ENCODE measurements around the gene PRR36.

PRR36 gene

DNA sequence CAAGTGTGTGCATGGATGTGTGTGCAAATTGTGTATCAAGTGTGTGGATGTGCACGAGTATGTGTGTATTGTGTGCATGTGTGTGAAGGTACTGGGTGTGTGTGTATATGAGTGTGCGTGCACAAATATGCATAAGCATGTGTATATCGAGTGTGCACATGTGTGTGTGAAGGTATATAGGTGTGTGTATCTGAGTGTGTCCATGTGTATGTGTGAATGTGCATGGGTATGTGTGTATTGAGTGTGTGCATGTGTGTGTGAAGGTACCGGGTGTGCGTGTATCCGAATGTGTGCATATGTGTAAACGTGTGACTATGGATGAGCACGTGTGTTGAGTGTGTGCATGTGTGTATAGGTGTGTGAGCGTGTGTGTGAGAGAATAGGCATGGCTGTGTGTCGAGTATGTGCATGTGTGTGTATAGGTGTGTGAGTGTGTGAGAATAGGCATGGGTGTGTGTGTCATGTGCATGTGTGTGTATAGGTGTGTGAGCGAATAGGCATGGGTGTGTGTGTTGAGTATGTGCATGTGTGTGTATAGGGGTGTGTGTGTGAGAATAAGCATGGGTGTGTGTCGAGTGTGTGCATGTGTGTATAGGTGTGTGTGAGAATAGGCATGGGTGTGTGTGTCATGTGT, 31.4 kb downstream of the PRR36 start:
- DNase-seq = no peak

DNA sequence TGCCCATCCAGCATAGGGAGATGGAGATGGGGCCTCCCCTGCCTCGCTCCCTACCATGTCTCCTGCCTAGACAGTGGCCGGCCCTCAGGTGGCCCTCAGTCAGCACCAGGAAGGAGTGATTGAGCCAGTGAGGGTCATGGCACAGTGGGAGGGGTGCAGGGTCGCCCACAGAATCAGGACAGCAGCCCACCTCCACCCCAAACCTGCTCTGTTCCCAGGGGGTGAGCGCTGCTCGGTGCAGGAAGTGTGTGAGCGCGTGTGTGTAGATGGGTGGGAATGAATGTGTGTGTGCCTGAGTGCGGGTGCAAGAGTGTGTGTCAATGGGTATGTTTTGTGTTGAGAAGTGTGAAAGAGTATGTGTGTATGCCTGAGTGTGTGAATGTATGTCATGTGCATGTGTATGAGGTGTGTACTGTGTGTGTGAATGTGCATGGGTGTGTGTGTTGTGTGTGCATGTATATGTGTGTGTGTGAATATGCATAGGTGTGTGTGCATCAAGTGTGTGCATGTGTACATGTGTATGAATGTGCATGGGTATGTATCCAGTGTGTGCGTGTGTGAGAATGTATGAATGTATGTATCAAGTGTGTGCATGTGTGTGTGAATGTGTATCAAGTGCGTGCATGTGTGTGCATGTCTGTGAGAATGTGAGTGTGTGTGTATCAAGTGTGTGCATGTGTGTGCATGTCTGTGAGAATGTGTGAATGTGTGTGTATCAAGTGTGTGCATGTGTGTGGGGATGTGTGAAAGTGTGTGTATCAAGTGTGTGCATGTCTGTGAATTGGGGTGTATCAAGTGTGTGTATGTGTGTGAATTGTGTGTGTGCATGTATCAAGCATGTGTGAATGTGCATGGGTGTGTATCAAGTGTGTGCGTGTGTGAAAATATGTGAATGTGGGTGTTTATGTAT, 32.2 kb downstream of the PRR36 start:
- DNase-seq = no peak

DNA sequence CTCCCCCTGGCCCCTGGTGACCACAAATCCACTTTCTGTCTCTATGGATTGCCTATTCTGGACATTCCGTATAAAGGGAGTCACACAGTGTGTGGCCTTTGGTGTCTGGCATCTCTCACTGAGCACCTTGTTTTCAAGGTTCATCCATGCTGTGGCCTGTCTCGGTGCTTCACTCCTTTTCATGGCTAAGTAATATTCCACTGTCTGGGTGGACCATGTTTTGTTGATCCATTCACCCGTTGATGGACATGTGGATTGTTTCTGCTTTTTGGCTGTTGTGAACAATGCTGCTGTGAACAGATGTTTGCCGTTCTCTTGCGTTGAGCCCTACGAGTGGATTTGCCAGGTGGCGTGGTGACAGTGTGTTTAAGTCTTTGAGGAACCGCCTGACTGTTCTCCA, 33.6 kb downstream of the PRR36 start:
- DNase-seq = no peak

DNA sequence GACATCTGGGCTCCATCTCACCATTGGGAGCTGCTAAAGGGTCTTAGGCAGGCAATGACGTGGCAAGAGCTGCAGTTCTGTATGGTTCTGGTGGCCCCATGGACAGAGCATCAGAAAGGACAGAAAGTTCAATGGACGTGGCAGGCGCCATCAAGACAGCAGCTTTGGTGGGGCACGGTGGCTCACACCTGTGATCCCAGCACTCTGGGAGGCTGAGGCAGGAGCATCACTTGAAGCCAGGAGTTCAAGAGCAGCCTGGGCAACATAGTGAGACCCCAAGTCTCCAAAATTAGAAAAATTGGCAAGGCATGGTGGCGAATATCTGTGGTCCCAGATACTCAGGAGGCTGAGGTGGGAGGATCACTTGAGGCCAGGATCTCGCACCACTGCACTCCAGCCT, 34.7 kb downstream of the PRR36 start:
- DNase-seq = no peak

DNA sequence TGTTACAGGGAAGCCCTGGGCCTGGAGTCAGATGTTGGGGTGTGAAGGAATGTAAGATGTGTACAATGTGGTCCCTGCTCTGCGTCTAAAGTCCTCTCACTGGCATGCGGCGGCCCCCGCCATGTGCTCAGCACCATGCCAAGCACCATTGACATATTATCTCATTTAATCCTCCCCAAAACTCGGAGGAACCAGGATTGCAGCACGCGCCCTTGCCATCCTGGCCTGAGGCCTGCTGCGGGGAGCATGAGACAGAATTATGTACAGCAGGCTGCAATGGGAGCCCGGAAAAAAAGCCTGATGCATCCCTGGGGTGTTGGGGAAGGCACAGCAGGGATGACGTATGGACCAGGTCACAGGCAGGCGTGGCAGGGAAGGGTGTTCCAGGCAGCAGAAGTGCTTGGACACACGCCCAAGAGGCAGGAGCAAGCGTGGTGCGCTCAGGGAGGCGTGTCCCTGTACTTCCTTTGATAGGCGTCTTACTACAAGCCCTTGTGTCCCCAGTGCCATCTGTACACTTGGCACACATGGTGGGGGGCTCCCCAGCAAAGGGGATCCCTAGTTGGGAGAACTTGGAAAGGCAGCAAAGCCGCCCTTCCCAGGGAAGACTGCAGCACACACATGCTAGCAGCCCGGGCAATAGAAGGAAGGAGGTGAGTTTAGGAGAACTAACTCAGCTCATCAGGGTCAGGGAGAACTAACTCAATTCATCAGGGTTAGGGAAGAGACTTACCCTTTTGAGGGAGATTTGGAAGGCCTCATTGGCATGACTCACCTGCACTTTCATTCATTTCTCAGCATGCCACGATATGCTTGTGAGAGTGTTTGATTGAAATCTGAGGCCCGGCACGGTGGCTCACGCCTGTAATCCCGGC, 40.7 kb downstream of the PRR36 start:
- DNase-seq = no peak

DNA sequence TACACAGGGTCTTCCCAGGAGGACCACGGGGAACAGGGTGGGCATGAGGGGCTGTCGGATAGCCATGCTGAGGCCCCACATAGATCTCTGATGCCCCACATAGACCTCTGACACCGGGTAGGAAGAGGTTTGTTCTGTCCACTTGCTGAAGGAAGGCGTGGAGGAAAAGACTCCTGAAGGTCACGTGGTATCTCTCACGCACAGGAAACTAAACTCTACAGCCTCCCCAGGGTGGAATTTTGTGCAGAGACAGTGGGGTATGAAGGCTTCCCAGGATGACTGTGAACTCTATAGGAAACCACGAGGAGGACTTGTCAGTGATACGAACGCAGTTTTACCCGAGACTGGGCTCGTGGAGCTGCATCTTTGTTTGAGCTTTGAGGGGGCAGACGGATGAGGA, 41.4 kb downstream of the PRR36 start:
- no peak for DNase-seq

DNA sequence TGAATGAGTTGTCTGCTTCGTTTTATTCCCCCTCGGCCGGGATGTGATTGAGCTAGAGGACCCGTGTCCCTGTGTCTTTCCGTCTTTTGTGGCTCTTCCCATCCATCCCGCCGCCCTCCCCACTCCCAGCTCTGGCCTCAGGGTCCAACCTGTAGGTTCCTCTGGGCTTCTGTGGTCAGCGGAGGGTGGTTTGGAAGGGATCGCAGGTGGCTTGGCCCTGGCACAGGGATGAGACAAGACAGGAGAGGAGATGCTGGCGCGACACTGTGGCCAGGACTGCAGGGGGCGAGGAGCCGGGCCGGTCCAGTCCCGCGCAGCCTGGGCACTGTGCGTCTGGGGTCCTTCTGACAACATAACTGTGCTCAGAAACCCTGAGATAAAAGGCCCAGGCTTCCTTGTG, 42.2 kb downstream of the PRR36 start:
- DNase-seq = no peak

DNA sequence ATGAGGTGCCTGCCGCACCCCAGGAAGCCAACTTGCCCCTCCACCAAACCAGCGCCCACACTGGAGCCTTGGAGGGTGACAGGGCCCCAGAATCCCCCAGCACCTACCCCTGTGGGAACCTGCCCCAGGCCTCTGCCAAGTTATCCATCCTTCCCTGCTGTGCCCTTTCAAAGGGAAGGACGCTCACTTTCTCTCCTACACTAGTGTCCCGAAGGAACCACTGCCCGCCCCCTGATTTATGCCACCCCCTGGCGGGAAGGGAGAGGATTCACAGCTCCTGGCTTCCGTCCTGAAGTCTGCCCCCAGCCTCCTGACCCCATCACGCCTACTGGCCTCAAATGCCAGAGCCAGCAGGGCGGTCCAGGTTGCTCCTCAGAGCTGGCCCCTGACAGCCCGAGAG, 42.7 kb downstream of the PRR36 start:
- DNase-seq = no peak

DNA sequence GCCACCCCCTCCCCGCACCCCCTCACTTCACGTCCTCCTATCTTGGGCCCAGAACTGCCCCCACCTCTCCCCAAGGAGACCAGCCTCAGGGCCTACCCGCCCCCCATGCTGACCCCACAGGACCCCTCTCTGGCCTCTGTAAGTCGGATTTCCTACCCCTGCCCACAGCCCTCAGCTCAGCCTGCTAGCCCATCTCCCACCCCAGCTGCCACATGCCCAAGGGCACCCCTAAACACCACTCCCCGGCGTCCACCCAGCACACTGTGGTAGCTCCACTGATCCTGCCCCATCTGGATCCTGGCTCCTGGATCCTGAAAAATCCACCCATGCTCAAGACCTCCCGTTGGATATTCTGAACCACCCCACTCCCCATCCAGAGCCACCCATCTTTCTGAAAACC, 43.4 kb downstream of the PRR36 start:
- no peak for DNase-seq

DNA sequence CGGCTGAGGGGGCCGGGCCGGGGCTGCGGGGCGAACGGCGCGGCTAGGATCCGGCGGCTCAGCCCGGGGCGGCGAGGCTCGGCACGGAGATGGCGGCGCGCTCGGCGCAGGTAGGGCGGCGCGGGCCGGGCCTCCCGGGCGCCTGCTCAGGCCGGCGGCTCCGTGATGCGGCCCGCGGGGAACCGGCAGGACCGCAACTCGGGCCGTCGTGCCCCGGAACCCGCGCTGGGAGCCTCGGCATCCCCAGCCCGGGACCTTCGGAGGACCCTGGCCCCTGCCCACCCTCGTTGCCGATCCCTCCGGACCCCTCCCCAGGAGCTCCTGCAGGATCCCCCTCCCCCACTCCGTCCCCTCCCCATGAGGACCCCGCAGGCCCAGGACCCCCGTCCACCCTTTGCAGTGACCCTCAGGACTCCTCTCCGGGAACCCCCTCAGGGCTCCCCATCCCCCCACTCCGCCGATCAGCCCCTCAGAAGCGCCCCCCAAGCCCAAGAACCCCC, 43.9 kb downstream of the PRR36 start:
- DNase-seq = no peak

DNA sequence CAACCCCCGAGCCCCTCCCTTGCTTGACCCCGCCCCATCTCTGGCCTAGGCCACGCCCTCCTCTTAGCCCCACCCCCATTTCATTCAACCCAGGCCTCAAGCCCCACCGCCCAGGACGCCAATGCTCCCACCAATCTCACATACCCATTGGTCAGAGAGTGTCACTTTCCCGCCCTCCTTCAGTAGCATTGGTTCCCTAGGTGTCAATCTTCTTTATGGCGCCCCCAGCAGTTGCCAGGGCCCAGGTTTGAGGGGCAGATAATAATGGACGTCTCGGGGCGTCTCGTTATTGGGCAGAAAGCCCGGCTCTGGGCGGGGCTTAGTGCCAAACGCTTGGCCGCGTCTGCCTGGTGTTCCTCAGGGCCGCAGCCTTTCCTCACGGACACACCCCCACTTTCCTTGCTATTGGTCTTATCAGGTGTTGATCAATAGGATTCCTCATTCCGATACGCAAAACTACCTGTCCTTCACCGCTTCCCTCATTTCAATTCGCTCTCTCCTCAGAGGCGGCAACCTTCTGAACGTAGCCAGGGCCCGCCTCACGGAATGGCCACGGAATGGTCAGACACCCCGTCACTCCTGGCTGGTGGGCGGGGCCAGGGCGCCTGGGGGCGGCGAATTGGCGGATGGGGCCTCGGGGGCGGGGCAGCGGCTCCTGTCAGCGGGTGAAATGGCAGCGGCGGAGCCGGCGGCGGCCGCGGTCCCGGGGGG, 44.5 kb downstream of the PRR36 start, which contains the start of gene EVI5L:
Gene EVI5L (plus strand): TSS at position 658 of the 711 bp plus-strand sequence. CDS start 16,325 bp downstream, outside the sequence.
- peak; percentile 98 for DNase-seq

DNA sequence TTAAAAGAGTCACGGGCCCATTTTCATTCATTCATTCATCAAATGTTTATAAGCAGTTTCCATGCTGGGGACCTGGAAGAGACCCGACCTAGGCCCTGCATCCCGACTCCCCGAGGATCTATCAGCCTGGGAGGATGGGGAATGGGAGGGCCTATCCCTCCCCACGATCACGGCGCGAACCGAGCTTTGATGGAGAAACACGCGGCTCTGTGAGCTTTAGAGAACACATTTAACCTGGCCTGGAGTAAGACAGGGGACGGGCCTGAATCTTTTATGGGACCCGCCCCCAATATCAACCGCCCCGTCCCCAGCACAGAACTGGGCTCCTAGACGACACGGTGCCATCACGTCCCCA, 45.0 kb downstream of the PRR36 start:
- no peak for DNase-seq

DNA sequence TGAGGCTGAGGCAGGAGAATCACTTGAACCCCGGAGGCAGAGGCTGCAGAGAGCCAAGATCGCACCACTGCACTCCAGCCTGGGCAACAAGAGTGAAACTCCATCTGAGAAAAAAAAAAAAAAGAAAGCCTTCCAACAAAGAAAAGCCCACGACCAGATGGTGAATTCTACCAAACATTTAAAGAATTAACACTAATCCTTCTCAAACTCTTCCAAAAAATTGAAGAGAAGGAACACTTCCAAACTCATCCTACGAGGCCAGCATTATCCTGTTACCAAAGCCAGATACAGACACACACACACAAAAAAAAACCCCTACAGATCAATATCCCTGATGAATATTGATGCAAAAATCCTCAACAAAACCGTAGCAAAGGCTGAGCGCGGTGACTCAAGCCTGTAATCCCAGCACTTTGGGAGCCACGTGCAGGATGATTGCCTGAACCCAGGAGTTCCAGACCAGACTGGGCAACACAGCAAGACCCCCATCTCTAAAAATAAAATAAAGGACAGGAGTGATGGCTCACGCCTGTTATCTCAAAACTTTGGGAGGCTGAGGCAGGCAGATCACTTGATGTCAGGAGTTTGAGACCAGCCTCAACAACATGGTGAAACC, 50.4 kb downstream of the PRR36 start:
- DNase-seq = no peak

DNA sequence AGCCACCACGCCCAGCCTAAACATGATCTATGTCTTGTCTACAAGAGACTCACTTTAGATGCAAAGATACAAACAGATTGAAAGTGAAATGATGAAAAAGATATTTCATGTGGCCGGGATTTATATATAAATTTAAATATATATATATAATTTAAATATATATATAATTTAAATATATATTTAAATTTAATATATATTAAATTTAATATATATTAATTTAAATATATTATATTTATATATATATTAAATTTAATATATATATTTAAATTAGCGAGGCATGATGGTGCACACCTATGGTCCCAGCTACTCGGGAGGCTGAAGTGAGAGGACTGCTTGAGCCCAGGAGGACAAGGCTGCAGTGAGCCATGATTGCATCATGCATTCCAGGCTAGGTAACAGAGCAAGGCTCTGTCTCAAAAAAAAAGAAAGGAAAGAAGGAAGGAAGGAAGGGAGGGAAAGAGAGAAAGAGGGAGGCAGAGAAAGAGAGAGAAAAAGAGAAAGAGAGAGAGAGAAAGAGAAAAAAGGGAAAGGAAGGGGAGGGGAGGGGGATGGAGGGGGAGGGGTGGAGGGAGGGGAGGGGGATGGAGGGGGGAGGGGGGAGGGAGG, 51.2 kb downstream of the PRR36 start:
- no peak for DNase-seq

DNA sequence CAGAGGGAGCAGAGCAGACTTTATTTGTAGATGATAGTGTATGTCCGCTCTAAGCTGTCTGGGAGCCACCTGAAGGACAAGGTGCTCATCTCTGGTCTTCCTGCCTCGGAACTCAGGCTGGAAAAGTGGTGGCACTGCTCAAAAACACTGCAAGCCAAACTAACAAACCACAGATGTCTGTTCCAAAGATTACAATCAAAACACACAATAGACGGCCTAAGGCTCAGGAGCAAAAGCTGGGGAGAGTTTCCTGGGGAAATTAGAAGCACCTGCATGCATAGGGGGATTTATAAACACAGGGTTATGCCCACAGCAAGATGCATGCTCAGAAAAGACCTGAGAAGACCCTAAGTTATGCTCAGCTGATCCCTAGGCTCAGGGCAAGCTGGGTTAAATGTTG, 53.6 kb downstream of the PRR36 start:
- DNase-seq = no peak

DNA sequence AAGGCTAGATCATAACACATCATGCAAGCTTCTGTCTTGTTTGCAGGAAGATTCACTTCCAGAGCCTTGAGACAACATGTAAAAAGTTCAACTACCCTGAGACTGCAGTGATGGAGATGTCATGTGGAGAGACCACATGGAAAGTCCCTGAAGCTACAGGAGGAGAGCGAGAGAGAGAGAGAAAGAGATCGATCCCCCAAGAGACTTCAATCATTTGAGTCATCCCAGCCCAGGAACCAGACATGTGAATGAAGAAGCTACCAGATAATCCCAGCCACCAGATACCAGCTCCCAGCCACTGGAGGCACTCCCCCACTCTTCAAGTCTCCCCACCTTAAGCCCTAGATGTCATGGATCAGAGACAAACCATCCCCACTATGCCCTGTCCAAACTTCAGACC, 54.9 kb downstream of the PRR36 start:
- no peak for DNase-seq

DNA sequence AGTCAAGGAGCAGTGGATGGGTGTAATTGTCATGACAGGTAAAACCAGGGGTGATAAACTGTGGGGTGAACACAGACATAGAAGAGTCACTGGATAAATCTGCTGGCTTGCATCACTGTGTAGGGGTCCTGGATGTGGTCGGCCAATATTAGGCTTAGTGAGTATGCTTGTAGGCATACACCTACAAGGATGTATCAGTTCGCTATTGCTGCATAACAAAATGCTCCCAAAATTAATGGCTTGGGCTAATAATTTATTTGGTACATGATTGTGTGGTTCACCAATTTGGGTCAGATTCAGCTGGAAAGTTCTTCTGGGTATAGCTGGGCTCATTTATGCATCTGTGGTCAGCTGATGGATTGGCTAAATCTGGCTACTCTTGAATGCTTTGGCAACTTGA, 55.4 kb downstream of the PRR36 start:
- no peak for DNase-seq
